ENCODE results near the gene SLC30A3.

- TF ChIP-seq CTCF (IDR thresholded peaks at IDR 0.05) (no peak), POLR2AphosphoS5 (IDR thresholded peaks at IDR 0.05) (no peak), POLR2A (IDR thresholded peaks at IDR 0.05) (no peak), EP300 (IDR thresholded peaks at IDR 0.05) (no peak)
These were observed 58.3 kb downstream of the SLC30A3 start for GRCh38 chr2:27204566-27204965.
